Measurements from ENCODE around the gene NR3C2. TPM values are rescaled to one million over a fixed set of nuclear protein-coding genes. Genes with fewer than 3 reads are reported as not detected.

Gene NR3C2
- total RNA-seq, 2 experiments from 2014 or later, result 2.0 to 5.2 TPM

- DNase-seq (ENCODE audit: low spot score), result no peak
- no peaks in the 10 kb centered on the region for H3K9me3 ChIP-seq (ENCODE audit: low read length)
- H3K4me3 ChIP-seq (ENCODE audit: low read depth, low read length, poor library complexity, severe bottlenecking), result no peak overlapping the region
- H3K4me2 ChIP-seq (ENCODE audit: low read length), result no peak overlapping the region
- H3K9me2 ChIP-seq (ENCODE audit: insufficient read depth, low read length), result no peaks in the 10 kb centered on the region
- no peak overlapping the region for H3K27ac ChIP-seq (ENCODE audit: low read depth, low read length, poor library complexity, severe bottlenecking)
- intact Hi-C loops (cut with micrococcal nuclease; ENCODE audit: unreplicated experiment), result no loop called here
- TF ChIP-seq CTCF (conservative IDR thresholded peaks at IDR 0.05; ENCODE audit: low read length), result no peak
- TF ChIP-seq EZH2phosphoT487 (IDR thresholded peaks at IDR 0.05; ENCODE audit: borderline replicate concordance, low read depth, low read length), result no peak
- BruUV-seq (replicated peaks), result no TSS peak
- H3K79me2 ChIP-seq (ENCODE audit: insufficient read depth, low read depth, low read length), result no peaks in the 10 kb centered on the region
- no peaks in the 10 kb centered on the region for H3K4me1 ChIP-seq (ENCODE audit: insufficient read depth, low read length, poor library complexity, severe bottlenecking)
- POLR2A ChIA-PET, result no interaction called here
- H4K20me1 ChIP-seq (ENCODE audit: insufficient read depth, low read length), result no peaks in the 10 kb centered on the region
- no peaks in the 10 kb centered on the region for H3K36me3 ChIP-seq (ENCODE audit: insufficient read depth, low read length)
- no peak overlapping the region for H2AFZ ChIP-seq (ENCODE audit: low read length)
- CTCF ChIA-PET (ENCODE audit: unreplicated experiment), result no interaction called here
Observed at GRCh38 chr4:148405161-148405893, 36.9 kb downstream of the NR3C2 start.

- no peaks in the 10 kb centered on the region for H3K9me3 ChIP-seq (ENCODE audit: low read length)
- no peak overlapping the region for H3K4me2 ChIP-seq (ENCODE audit: low read length)
- TF ChIP-seq CTCF (conservative IDR thresholded peaks at IDR 0.05; ENCODE audit: low read length) (no peak), EZH2phosphoT487 (IDR thresholded peaks at IDR 0.05; ENCODE audit: borderline replicate concordance, low read depth, low read length) (no peak)
- intact Hi-C loops (cut with micrococcal nuclease; ENCODE audit: unreplicated experiment), result no loop called here
- no peaks in the 10 kb centered on the region for H3K79me2 ChIP-seq (ENCODE audit: insufficient read depth, low read depth, low read length)
- no peaks in the 10 kb centered on the region for H3K36me3 ChIP-seq (ENCODE audit: insufficient read depth, low read length)
- H3K4me1 ChIP-seq (ENCODE audit: insufficient read depth, low read length, poor library complexity, severe bottlenecking), result no peaks in the 10 kb centered on the region
- no peaks in the 10 kb centered on the region for H4K20me1 ChIP-seq (ENCODE audit: insufficient read depth, low read length)
- no peak overlapping the region for H2AFZ ChIP-seq (ENCODE audit: low read length)
- CTCF ChIA-PET (ENCODE audit: unreplicated experiment), result no interaction called here
- BruUV-seq (replicated peaks), result no TSS peak
- POLR2A ChIA-PET, result no interaction called here
- H3K27ac ChIP-seq (ENCODE audit: low read depth, low read length, poor library complexity, severe bottlenecking), result no peak overlapping the region
- no peaks in the 10 kb centered on the region for H3K9me2 ChIP-seq (ENCODE audit: insufficient read depth, low read length)
- DNase-seq (ENCODE audit: low spot score), result no peak
- no peak overlapping the region for H3K4me3 ChIP-seq (ENCODE audit: low read depth, low read length, poor library complexity, severe bottlenecking)
Observed at GRCh38 chr4:148398988-148399387, 43.2 kb downstream of the NR3C2 start.

- ChIA-PET CTCF (ENCODE audit: unreplicated experiment) (no interaction called here), POLR2A (interaction anchor here (0.6 kb wide), 1 partner anchor 338 kb away, joined by 3 read pairs; no protein-coding TSS in a partner anchor)
- Histone ChIP-seq H3K9me2 (ENCODE audit: insufficient read depth, low read length) (no peaks in the 10 kb centered on the region), H3K9me3 (ENCODE audit: low read length) (no peaks in the 10 kb centered on the region), H3K27ac (ENCODE audit: low read depth, low read length, poor library complexity, severe bottlenecking) (no peak overlapping the region), H3K36me3 (ENCODE audit: insufficient read depth, low read length) (no peaks in the 10 kb centered on the region), H2AFZ (ENCODE audit: low read length) (no peak overlapping the region), H4K20me1 (ENCODE audit: insufficient read depth, low read length) (no peaks in the 10 kb centered on the region), H3K4me2 (ENCODE audit: low read length) (no peak overlapping the region), H3K4me3 (ENCODE audit: low read depth, low read length, poor library complexity, severe bottlenecking) (no peak overlapping the region), H3K4me1 (ENCODE audit: insufficient read depth, low read length, poor library complexity, severe bottlenecking) (no peaks in the 10 kb centered on the region), H3K79me2 (ENCODE audit: insufficient read depth, low read depth, low read length) (no peaks in the 10 kb centered on the region)
- TF ChIP-seq EZH2phosphoT487 (IDR thresholded peaks at IDR 0.05; ENCODE audit: borderline replicate concordance, low read depth, low read length), result no peak
- no peak for TF ChIP-seq CTCF (conservative IDR thresholded peaks at IDR 0.05; ENCODE audit: low read length)
- no TSS peak for BruUV-seq (replicated peaks)
- DNase-seq (ENCODE audit: low spot score), result no peak
- intact Hi-C loops (cut with micrococcal nuclease; ENCODE audit: unreplicated experiment), result no loop called here
Observed at GRCh38 chr4:148397771-148398170, 44.4 kb downstream of the NR3C2 start.

Data from OCI-LY7 (cell line).